ENCODE measurements around the gene TOX2.

Gene TOX2

DNA sequence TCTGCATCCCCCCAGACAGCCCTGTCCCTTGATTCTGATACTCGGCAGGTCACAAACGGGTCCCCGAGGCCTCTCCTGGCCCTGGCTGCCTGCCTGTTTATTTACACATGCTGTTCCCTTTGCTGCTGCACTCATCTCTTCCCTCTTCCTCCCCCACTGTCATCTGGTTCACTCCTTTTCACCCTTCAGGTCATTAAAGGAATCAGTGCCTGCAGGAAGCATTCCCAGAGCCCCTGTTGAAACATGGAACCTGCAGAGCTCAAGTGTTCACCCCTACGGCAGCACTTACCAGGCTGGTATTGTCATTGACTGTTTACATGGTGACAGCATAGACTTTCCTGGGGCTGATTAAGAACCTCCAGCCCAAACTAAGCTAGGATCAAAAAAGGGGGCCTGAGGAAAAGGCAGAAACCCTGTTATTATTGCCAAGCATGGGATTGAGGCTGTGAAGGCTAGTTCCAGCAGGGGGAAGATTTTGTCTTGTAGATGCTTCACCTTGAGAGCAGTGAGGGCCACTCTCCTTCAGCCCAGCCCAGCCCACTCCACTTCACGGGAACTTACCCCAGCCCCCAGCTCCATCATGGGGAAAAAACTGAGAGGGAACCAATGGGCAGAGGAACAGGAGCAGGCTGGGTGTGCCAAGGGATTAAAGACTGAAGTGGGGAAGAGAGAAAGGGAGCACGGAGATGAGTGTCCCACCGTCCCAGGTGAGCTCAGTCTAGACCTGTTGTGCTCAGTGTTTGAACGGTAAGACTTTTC lies 199.1 kb downstream of the TOX2 start:
- DNase-seq, result no peak

DNA sequence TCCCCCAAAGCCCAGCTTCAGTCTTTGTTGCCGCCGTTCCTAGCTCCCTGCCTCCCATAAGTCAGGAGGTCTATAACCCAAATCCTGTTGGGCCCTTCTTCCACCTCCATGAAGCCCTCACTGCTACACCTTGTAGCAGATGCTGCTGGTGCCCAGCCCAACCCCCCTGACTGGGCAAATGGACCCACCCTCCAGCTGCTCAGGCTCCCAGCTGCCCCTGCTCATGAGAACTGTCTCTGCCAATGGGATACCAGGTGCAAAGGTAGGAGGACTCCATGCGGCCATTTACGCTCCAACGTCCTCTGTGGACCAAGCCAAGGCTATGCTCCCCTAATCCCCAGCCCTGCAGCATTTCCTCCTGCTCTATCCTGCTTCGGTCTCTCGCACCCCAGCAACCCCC lies 200.5 kb downstream of the TOX2 start:
- DNase-seq, result no peak

DNA sequence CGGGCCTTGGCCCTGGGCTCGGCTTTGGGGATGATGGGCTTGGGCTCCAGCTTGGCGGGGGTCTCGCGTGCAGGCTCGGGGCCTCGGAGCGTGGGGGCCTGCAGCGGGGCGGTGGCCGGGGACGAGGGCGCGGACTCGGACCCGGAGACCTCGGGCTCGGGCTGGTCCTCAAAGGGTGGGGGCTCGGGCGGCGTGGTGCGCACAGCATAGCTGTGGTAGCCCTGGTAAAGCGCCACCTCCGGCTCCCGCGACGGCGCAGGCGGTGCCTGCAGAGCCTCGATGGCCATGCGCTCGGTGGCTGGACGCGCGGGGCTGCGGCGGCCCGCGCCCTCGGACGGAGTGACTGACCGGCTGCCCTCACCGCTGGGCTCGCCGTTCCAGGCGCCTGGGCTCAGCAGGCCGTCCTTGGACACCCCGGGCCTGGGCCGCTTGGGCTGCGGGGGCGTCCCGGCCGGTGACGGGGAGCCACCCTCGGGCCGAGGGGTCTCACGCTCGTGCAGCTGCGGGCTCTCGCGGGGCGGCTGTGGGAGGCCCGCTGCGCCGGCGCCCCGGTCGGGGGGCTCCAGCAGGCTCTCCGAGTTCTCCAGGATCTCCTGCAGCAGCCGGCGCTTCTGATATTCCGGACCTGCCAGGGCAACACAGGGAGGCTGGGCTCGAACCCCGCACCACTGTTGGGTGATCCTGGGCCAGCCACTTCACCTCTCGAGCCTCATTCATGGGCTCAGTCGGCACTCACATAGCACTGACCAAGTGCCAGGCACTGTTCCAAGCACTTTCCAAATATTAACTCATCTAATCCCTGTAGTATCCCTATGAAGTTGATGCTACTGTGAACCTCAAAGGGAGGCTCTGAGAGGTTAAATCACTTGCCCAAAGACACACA lies 201.4 kb downstream of the TOX2 start:
- no peak for DNase-seq

DNA sequence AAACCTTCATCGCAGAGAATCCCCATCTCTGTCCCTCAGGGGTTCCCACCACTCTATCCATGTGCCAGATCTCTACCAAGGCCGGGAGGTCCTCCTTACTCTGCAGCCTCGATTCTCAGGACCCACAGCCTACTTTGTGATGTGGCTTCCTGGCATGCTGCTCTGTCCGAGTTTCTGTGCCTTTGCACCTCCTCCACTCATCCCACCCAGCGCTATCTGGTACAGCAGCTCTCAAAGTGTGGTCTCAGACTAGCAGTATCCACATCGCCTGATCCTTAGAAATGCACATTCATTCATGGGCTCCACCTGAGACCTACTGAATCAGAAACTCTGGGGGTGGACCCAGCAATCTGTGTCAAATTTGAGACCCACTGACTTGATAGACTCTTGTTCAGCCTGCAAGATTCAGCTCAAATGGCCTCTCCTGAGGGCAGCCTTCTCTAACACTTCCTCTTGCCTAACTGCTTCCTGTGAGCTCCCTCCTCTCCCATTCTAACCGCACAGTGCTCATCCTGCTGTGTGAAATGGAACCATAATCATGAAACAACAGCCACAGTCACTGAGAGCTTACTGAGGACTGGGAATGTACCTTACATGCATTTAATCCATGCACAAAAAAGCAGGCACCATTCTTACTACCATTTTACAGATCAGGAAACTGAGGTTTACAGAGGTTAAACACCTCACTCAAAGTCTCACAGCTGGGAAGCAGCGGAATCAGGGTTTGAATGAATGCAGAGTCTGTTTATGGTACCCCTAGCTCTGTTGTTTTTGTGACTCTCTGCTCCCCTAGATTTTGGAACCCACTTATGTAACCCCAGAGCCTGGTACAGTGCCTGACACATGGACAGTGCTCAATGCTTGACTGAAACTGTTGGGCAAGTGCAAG lies 202.9 kb downstream of the TOX2 start:
- DNase-seq, result no peak

DNA sequence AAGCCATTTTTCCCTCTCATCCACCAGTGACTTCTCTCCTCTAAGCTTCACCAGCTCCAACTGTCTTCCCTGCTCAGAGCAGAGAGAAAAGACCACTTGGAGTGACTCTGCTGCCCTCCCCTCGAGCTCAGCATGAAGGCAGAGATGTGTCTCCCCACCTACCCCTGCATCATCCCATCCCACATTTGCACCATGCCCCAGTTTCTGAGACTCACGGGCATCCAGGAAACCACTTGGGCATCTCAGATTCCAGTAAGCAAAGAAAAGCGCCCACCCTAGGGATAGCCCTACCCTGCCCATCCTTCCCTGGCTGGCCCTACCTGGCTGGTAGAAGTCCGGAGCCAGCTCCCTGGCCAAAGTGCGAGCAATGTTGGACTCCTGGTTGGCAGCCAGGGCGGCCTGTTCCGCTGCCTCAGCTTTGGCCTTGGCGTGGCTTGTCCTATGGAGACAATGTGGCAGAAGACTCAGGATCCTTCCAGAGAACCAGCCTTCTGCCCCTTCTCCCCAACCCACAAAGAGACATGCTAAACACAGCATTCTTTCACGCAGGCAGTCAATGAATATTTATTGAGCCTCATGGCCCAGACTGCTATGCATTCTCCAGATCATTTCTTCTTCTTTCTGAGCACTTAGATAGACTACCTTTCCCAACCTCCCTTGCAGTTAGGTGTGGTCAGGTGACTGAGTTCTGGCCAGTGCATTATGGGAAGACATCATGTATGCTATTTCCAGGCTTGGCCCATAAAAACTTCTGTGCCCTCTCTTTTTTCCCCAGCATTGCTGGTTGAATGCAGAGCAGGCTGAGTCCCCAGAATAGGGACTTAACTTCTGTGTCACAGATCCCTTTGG lies 203.8 kb downstream of the TOX2 start:
- no peak for DNase-seq

Data from NCI-H1694 (cell line).